ENCODE measurements around the gene DROSHA.

DNA sequence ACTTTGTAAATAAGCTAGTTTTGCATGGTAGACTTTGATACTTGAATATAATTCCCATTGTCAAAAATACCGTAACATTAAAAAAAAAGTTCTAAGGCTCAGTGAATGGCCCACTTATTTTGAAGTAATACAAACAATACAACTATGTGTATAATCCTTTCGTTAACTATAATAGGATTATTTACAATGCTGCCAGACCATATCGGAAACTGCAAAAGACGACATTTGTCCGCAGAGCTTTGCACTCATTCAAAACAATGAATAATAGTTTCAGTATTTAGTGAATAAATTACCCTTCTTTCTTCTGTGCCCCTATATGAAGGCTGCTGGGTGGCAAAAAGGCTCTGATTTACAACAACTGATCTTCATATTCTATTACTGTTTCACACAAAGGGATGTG lies 121.8 kb downstream of the DROSHA start:
- no peak for TF ChIP-seq POLR2AphosphoS5 (IDR thresholded peaks at IDR 0.05; ENCODE audit: low read depth, low read length)
- TF ChIP-seq SPI1 (IDR thresholded peaks at IDR 0.05; ENCODE audit: low read depth, low read length): no peak
- TF ChIP-seq TAF1 (IDR thresholded peaks at IDR 0.05; ENCODE audit: low read depth, low read length): no peak
- TF ChIP-seq POLR2A (IDR thresholded peaks at IDR 0.05; ENCODE audit: low read depth, low read length): no peak
- no peak for TF ChIP-seq POU2F2 (IDR thresholded peaks at IDR 0.05; ENCODE audit: low read depth, low read length)
- no peak for TF ChIP-seq PAX5 (IDR thresholded peaks at IDR 0.05; ENCODE audit: insufficient read depth, low read length, severe bottlenecking)

Measured in GM12891 (cell line).